ENCODE measurements around the gene PCDHA8.
"Not testable (repeated sequence)": the region's sequence is repeated elsewhere in the genome, so short reads cannot be mapped to it uniquely, and the experiment has no call there.

Gene PCDHA8

DNA sequence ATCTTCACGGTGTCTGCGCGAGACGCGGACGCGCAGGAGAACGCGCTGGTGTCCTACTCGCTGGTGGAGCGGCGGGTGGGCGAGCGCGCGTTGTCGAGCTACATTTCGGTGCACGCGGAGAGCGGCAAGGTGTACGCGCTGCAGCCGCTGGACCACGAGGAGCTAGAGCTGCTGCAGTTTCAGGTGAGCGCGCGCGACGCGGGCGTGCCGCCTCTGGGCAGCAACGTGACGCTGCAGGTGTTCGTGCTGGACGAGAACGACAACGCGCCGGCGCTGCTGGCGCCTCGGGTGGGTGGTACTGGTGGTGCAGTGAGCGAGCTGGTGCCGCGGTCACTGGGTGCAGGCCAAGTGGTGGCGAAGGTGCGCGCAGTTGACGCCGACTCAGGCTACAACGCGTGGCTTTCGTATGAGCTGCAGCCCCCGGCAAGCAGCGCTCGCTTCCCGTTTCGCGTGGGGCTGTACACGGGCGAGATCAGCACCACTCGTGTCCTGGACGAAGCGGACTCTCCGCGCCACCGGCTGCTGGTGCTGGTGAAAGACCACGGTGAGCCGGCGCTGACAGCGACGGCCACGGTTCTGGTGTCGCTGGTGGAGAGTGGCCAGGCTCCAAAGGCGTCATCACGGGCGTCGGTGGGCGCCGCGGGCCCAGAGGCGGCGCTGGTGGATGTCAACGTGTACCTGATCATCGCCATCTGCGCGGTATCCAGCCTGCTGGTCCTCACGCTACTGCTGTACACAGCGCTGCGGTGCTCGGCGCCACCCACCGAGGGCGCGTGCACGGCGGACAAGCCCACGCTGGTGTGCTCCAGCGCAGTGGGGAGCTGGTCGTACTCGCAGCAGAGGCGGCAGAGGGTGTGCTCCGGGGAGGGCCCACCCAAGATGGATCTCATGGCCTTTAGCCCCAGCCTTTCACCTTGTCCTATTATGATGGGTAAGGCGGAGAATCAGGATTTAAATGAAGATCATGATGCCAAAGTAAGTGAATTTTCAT, 11.2 kb upstream of the PCDHA8 start:
- DNase-seq: not testable (repeated sequence)

- DNase-seq: no peak
Observed at GRCh38 chr5:140833993-140834392, 7.0 kb upstream of the PCDHA8 start, which contains the start of gene PCDHA7. TSS of gene PCDHA7 (plus strand) at chr5:140834269. CDS start at chr5:140834384, 115 bp downstream.

DNA sequence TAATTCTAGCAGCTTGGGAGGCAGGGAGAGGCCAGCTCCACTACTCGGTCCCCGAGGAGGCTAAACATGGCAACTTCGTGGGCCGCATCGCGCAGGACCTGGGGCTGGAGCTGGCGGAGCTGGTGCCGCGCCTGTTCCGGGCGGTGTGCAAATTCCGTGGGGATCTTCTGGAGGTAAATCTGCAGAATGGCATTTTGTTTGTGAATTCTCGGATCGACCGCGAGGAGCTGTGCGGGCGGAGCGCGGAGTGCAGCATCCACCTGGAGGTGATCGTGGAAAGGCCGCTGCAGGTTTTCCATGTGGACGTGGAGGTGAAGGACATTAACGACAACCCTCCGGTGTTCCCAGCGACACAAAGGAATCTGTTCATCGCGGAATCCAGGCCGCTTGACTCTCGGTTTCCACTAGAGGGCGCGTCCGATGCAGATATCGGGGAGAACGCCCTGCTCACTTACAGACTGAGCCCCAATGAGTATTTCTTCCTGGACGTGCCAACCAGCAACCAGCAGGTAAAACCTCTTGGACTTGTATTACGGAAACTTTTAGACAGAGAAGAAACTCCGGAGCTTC, 6.5 kb upstream of the PCDHA8 start:
- not testable (repeated sequence) for DNase-seq

DNA sequence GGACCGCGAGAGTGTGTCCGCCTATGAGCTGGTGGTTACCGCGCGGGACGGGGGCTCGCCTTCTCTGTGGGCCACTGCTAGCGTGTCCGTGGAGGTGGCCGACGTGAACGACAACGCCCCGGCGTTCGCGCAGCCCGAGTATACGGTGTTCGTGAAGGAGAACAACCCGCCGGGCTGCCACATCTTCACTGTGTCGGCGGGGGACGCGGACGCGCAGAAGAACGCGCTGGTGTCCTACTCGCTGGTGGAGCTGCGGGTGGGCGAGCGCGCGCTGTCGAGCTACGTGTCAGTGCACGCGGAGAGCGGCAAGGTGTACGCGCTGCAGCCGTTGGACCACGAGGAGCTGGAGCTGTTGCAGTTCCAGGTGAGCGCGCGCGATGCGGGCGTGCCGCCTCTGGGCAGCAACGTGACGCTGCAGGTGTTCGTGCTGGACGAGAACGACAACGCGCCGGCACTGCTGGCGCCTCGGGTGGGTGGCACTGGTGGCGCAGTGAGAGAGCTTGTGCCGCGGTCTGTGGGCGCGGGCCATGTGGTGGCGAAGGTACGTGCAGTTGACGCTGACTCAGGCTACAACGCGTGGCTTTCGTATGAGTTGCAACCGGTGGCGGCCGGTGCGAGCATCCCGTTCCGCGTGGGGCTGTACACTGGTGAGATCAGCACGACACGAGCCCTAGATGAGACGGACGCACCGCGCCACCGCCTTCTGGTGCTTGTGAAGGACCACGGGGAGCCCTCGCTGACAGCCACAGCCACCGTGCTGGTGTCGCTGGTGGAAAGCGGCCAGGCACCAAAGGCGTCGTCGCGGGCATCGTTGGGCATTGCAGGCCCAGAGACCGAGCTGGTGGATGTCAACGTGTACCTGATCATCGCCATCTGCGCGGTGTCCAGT, 5.1 kb upstream of the PCDHA8 start:
- no peak for DNase-seq

DNA sequence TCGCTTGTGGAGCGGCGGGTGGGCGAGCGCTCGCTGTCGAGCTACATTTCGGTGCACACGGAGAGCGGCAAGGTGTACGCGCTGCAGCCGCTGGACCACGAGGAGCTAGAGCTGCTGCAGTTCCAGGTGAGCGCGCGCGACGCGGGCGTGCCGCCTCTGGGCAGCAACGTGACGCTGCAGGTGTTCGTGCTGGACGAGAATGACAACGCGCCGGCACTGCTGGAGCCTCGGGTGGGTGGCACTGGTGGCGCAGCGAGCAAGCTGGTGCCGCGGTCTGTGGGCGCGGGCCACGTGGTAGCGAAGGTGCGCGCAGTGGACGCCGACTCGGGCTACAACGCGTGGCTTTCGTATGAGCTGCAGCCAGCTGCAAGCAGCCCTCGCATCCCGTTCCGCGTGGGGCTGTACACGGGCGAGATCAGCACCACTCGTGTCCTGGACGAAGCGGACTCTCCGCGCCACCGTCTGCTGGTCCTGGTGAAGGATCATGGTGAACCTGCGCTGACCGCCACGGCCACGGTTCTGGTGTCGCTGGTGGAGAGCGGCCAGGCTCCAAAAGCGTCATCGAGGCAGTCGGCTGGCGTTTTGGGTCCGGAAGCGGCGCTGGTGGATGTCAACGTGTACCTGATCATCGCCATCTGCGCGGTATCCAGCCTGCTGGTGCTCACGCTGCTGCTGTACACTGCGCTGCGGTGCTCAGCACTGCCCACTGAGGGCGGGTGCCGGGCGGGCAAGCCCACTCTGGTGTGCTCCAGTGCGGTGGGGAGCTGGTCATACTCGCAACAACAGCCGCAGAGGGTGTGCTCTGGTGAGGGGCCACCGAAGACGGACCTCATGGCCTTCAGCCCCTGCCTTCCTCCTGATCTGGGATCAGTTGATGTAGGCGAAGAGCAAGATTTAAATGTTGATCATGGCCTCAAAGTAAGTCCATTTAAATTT, 2.1 kb downstream of the PCDHA8 start:
- no peak for DNase-seq

DNA sequence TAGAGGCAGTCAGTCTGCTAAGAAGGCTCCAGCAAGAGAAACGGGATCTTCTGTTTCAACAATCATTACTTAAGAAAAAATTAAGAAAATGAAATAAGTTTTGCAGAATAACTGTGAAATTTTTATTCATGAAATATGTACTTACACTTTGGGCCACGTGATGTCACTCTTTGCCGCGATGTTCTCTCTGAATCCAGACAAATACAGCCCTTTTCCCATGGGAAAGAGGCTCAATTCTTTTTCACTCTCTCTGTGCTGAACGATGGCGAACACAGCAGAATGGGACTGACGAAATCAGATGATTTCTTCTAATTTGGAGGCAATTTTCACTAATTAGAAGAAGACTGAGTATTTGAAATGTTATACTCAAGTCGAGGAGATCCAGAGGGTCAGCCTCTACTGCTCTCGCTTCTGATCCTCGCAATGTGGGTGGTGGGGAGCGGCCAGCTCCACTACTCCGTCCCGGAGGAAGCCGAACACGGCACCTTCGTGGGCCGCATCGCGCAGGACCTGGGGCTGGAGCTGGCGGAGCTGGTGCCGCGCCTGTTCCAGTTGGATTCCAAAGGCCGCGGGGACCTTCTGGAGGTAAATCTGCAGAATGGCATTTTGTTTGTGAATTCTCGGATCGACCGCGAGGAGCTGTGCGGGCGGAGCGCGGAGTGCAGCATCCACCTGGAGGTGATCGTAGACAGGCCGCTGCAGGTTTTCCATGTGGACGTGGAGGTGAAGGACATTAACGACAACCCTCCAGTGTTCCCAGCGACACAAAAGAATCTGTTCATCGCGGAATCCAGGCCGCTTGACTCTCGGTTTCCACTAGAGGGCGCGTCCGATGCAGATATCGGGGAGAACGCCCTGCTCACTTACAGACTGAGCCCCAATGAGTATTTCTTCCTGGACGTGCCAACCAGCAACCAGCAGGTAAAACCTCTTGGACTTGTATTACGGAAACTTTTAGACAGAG, 7.4 kb downstream of the PCDHA8 start, which contains the start of gene PCDHA9:
PCDHA9 (plus strand) TSS at position 244 of the 964 bp plus-strand sequence; CDS start at position 358, 114 bp downstream.
- DNase-seq: not testable (repeated sequence)

DNA sequence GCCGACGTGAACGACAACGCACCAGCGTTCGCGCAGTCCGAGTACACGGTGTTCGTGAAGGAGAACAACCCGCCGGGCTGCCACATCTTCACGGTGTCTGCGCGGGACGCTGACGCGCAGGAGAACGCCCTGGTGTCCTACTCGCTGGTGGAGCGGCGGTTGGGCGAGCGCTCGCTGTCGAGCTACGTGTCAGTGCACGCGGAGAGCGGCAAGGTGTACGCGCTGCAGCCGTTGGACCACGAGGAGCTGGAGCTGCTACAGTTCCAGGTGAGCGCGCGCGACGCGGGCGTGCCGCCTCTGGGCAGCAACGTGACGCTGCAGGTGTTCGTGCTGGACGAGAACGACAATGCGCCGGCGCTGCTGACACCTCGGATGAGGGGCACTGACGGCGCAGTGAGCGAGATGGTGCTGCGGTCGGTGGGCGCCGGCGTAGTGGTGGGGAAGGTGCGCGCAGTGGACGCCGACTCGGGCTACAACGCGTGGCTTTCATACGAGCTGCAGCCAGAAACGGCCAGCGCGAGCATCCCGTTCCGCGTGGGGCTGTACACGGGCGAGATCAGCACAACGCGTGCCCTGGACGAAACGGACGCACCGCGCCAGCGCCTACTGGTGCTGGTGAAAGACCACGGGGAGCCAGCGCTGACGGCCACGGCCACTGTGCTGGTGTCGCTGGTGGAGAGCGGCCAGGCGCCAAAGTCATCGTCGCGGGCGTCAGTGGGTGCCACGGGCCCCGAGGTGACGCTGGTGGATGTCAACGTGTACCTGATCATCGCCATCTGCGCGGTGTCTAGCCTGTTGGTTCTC, 9.0 kb downstream of the PCDHA8 start:
- DNase-seq: not testable (repeated sequence)

- no peak for DNase-seq
Observed at GRCh38 chr5:140855772-140856674, 15.0 kb downstream of the PCDHA8 start, which contains the start of gene PCDHA10. TSS of gene PCDHA10 (plus strand) at chr5:140855897. CDS start at chr5:140856049, 152 bp downstream.

GRCh38 chr5:140857177-140857986, 16.4 kb downstream of the PCDHA8 start:
- DNase-seq: no peak

- no peak for DNase-seq
Observed at GRCh38 chr5:140857987-140858240, 16.9 kb downstream of the PCDHA8 start.

GRCh38 chr5:140862441-140863295, 21.7 kb downstream of the PCDHA8 start:
- no peak for DNase-seq

DNA sequence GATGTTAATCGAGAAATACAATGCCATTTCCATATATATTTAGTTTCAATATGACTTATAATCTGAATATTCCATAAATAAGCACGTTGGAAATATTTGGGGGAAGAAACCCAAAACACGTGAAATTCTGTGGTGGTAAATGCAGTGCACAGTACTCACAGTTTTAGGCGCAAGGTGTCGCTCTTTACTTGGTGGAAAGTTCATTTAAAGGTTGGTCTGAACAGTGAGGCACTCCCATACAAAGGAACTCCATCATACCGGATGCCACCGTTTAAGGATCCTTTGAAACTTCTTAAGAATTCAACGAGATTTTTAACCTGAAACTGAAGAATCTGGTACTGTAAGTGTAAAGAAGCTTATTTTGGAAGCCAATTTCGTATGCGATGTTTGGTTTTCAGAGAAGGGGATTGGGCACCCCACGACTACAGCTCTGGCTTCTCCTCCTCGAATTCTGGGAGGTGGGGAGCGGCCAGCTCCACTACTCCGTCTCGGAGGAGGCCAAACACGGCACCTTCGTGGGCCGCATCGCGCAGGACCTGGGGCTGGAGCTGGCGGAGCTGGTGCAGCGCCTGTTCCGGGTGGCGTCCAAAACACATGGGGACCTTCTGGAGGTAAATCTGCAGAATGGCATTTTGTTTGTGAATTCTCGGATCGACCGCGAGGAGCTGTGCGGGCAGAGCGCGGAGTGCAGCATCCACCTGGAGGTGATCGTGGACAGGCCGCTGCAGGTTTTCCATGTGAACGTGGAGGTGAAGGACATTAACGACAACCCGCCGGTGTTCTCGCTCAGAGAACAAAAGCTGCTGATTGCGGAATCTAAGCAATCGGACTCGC, 28.0 kb downstream of the PCDHA8 start, which contains the start of gene PCDHA11:
PCDHA11 (plus strand) TSS at position 237 of the 834 bp plus-strand sequence; CDS start at position 384, 147 bp downstream.
- no peak for DNase-seq

DNA sequence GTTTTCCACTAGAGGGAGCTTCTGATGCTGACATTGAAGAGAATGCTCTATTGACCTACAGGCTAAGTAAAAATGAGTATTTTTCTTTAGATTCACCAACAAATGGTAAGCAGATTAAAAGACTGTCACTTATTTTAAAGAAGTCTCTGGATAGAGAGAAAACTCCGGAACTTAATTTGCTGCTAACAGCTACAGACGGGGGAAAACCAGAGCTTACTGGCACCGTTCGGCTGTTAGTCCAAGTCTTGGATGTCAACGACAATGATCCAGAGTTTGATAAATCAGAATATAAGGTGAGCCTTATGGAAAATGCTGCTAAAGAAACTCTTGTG, 28.5 kb downstream of the PCDHA8 start:
- no peak for DNase-seq

DNA sequence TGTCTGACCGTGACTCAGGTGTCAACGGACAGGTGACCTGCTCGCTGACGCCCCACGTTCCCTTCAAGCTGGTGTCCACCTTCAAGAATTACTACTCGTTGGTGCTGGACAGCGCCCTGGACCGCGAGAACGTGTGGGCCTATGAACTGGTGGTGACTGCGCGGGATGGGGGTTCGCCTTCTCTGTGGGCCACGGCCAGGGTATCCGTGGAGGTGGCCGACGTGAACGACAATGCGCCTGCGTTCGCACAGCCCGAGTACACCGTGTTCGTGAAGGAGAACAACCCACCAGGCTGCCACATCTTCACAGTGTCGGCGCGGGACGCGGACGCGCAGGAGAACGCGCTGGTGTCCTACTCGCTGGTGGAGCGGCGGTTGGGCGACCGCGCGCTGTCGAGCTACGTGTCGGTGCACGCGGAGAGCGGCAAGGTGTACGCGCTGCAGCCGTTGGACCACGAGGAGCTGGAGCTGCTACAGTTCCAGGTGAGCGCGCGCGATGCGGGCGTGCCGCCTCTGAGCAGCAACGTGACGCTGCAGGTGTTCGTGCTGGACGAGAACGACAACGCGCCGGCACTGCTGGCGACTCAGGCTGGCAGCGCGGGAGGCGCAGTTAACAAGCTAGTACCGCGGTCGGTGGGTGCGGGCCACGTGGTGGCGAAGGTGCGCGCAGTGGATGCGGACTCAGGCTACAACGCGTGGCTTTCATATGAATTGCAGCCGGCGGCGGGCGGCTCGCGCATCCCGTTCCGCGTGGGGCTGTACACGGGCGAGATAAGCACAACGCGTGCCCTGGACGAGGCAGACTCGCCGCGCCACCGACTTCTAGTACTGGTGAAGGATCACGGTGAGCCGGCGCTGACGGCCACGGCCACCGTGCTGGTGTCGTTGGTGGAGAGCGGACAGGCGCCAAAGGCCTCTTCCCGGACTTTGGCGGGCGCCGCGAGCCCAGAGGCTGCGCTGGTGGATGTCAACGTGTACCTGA, 29.5 kb downstream of the PCDHA8 start:
- DNase-seq: no peak
